RKO (cell line): ENCODE data around the gene SSR4.
A peak's percentile ranks its signal among the peaks of the same experiment; 100 is the strongest.
"Not testable (repeated sequence)": the region's sequence is repeated elsewhere in the genome, so short reads cannot be mapped to it uniquely, and the experiment has no call there.

Experiments used
- DNase-seq: peaks from one replicate; pipeline ENCODE4 v3.0.0-alpha.2; 2016; ENCODE audit warnings: low spot score

The SSR4 gene

GRCh38 chrX:153794018-153794896, at the start of gene SSR4, which contains the start of gene IDH3G:
Gene SSR4, plus strand, starts transcription at chrX:153794668. Its CDS starts 20 bp downstream, at chrX:153794688.
Gene IDH3G, minus strand, starts transcription at chrX:153794375. Its CDS starts 49 bp downstream, at chrX:153794326.
- peak; percentile 94 for DNase-seq

- DNase-seq, result not testable (repeated sequence)
These were observed 49.4 kb upstream of the SSR4 start for GRCh38 chrX:153745067-153745433.

GRCh38 chrX:153746359-153746758, 48.1 kb upstream of the SSR4 start:
- DNase-seq, result no peak

GRCh38 chrX:153746991-153747390, 47.5 kb upstream of the SSR4 start:
- DNase-seq, result not testable (repeated sequence)

- not testable (repeated sequence) for DNase-seq
These were observed 45.5 kb upstream of the SSR4 start for GRCh38 chrX:153749017-153749416.

- no peak for DNase-seq
These were observed 44.2 kb upstream of the SSR4 start for GRCh38 chrX:153750127-153750774.

- no peak for DNase-seq
These were observed 39.3 kb upstream of the SSR4 start for GRCh38 chrX:153755136-153755535.

- DNase-seq, result no peak
These were observed 32.6 kb upstream of the SSR4 start for GRCh38 chrX:153761863-153762262.

- DNase-seq, result no peak
These were observed 31.8 kb upstream of the SSR4 start for GRCh38 chrX:153762626-153763173.

- DNase-seq, result no peak
These were observed 31.1 kb upstream of the SSR4 start for GRCh38 chrX:153763298-153763932.

- DNase-seq, result peak; percentile 79
These were observed 30.3 kb upstream of the SSR4 start, which contains the start of gene PLXNB3 for GRCh38 chrX:153763989-153764755. Gene PLXNB3, plus strand, starts transcription at chrX:153764249. Its CDS starts 1,287 bp downstream, at chrX:153765536.

- DNase-seq, result no peak
These were observed 29.7 kb upstream of the SSR4 start for GRCh38 chrX:153764786-153765137.

GRCh38 chrX:153765138-153766079, 29.1 kb upstream of the SSR4 start:
- DNase-seq, result peak; percentile 45

GRCh38 chrX:153766098-153766817, 28.2 kb upstream of the SSR4 start:
- DNase-seq, result peak; percentile 80

GRCh38 chrX:153766871-153767673, 27.4 kb upstream of the SSR4 start:
- no peak for DNase-seq

- no peak for DNase-seq
These were observed 26.8 kb upstream of the SSR4 start for GRCh38 chrX:153767674-153768055.

- DNase-seq, result no peak
These were observed 25.9 kb upstream of the SSR4 start for GRCh38 chrX:153768311-153769157.
